HepG2 (cell line): ENCODE measurements around the gene B3GNT9. TPM values are rescaled to one million over a fixed set of nuclear protein-coding genes. Genes with fewer than 3 reads are reported as not detected.

Experiments
- CCDC6 ChIP-seq: sonication (generic); formaldehyde crosslinking; IDR thresholded peaks from 2 replicates; pipeline ENCODE4 v1.8.1; 2022; ENCODE audit warnings: mild to moderate bottlenecking, missing genetic modification reagents, moderate library complexity
- EED ChIP-seq: sonication (generic); formaldehyde crosslinking; IDR thresholded peaks from 2 replicates; pipeline ENCODE4 v1.5.0; 2020; ENCODE audit warnings: mild to moderate bottlenecking, missing genetic modification reagents
- GATA4 ChIP-seq: sonication (generic); IDR thresholded peaks from 2 replicates; pipeline ENCODE4 v1.6.1; 2016; ENCODE audit warnings: antibody characterized with exemption, low read depth, borderline replicate concordance
- KAT7 ChIP-seq: IDR thresholded peaks from 2 replicates; pipeline ENCODE4 v1.6.1; 2018; ENCODE audit warnings: borderline replicate concordance, missing compliant biosample characterization
- MTF2 ChIP-seq: sonication (generic); formaldehyde crosslinking; IDR thresholded peaks from 2 replicates; pipeline ENCODE4 v1.5.0; 2020; ENCODE audit warnings: missing genetic modification reagents, borderline replicate concordance
- PHF20 ChIP-seq: sonication (generic); formaldehyde crosslinking; IDR thresholded peaks from 2 replicates; pipeline ENCODE4 v1.5.0; 2020; ENCODE audit warnings: mild to moderate bottlenecking, missing genetic modification reagents
- SCMH1 ChIP-seq: sonication (generic); formaldehyde crosslinking; IDR thresholded peaks from 2 replicates; pipeline ENCODE4 v1.9.0; 2021; ENCODE audit warnings: missing genetic modification reagents, mild to moderate bottlenecking, borderline replicate concordance
- SUZ12 ChIP-seq: fragments of 150-350 bp; IDR thresholded peaks from 2 replicates; pipeline ENCODE4 v1.6.1; 2014; ENCODE audit warnings: low read depth, low read length
- ZEB1 ChIP-seq: IDR thresholded peaks from 2 replicates; pipeline ENCODE4 v1.6.1; 2012; ENCODE audit warnings: mild to moderate bottlenecking, low read depth, inconsistent platforms; ENCODE audit not compliant: insufficient replicate concordance
- ZNF567 ChIP-seq: sonication (generic); formaldehyde crosslinking; IDR thresholded peaks from 2 replicates; pipeline ENCODE4 v1.8.1; 2023; ENCODE audit warnings: mild to moderate bottlenecking, missing genetic modification reagents, borderline replicate concordance
- polyA plus RNA-seq, 8 experiments: library from polyadenylated mRNA; depleted of rRNA in 3 of 8; stranded (reverse) in 7 of 8; unstranded in 1 of 8; fragments of >200 nt; fragmentation: Illumina TruSeq in 4 of 8; extraction: Trizol in 4 of 8; gene quantifications; 2 replicates each; pipeline versions ENCODE4 v1.2.1 to v1.2.3, GENCODE V29; 2011 to 2016; ENCODE audit warnings: low read depth in 4 of 8, missing spikeins in 1 of 8, mixed read lengths in 1 of 8; ENCODE audit not compliant: insufficient read depth in 1 of 8
- total RNA-seq, 5 experiments: library from RNA; depleted of rRNA; stranded (reverse); fragments of >200 nt; fragmentation: Illumina TruSeq; extraction: Trizol; gene quantifications; 2 replicates each; pipeline ENCODE4 v1.2.3, GENCODE V29; 2016; ENCODE audit warnings: low read depth in 1 of 5
- TF ChIP-seq, protein P1 (sequence below): sonication (generic); formaldehyde crosslinking; IDR thresholded peaks from 2 replicates; pipeline ENCODE4 v1.5.1; 2020; ENCODE audit warnings: mild to moderate bottlenecking, missing genetic modification reagents, moderate library complexity
- TF ChIP-seq, protein P2 (sequence below): sonication (generic); formaldehyde crosslinking; IDR thresholded peaks from 2 replicates; pipeline ENCODE4 v1.5.0; 2020; ENCODE audit warnings: missing genetic modification reagents
- TF ChIP-seq, protein P3 (sequence below): IDR thresholded peaks from 2 replicates; pipeline ENCODE4 v1.6.1; 2016; ENCODE audit warnings: mild to moderate bottlenecking, missing biosample characterization, missing genetic modification reagents
- TF ChIP-seq, protein P4 (sequence below): sonication (generic); formaldehyde crosslinking; IDR thresholded peaks from 2 replicates; pipeline ENCODE4 v1.8.1; 2022; ENCODE audit warnings: low read depth, mild to moderate bottlenecking, missing genetic modification reagents
- TF ChIP-seq, protein P5 (sequence below): sonication (generic); formaldehyde crosslinking; IDR thresholded peaks from 2 replicates; pipeline ENCODE4 v1.4.0; 2020; ENCODE audit warnings: missing genetic modification reagents, borderline replicate concordance

Gene B3GNT9
- total and polyA plus RNA-seq, 2 of the 13 experiments (the other 11 are each of a cell fraction or from before 2014, with no cell fraction given): 1.5 to 3.1 TPM

DNA sequence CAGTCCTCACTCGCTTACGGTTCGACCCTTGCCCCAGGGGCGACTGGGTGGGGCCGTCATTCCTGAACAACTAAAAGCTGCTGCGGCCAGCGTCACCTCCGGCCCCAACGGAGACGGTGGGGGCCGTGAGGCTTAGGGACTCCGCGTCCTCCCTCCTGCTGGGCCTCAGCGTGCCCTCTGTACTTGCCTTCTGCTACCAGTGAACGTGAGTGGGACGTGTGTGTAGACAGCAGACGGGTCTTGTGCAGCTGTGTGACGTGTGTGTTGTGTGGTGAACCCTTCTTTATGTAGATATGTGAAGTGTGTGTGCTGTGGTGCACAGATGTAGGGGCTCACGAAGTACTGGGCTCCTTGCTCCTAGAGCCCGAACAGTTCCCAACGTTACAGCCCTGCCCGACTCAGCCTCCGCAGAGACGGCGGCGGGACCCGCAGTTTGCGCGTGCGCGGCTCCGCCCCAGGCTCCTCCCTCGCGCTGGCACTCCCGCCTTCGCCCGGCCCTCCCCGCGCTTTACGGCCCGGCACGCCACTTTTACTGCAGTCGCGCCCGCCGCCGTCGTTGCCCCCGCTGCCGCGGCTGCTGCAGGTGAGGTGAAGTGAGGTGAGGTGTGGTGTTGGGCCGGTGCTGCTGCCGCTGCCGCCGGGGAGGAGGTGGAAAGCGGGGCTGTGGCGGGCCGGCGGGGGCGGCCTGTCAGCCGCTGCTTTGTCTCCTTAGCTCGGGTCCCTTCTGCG is 41.2 kb downstream of the B3GNT9 start, which contains the start of gene PHAF1 (continued):
- TF ChIP-seq, protein P1, sequence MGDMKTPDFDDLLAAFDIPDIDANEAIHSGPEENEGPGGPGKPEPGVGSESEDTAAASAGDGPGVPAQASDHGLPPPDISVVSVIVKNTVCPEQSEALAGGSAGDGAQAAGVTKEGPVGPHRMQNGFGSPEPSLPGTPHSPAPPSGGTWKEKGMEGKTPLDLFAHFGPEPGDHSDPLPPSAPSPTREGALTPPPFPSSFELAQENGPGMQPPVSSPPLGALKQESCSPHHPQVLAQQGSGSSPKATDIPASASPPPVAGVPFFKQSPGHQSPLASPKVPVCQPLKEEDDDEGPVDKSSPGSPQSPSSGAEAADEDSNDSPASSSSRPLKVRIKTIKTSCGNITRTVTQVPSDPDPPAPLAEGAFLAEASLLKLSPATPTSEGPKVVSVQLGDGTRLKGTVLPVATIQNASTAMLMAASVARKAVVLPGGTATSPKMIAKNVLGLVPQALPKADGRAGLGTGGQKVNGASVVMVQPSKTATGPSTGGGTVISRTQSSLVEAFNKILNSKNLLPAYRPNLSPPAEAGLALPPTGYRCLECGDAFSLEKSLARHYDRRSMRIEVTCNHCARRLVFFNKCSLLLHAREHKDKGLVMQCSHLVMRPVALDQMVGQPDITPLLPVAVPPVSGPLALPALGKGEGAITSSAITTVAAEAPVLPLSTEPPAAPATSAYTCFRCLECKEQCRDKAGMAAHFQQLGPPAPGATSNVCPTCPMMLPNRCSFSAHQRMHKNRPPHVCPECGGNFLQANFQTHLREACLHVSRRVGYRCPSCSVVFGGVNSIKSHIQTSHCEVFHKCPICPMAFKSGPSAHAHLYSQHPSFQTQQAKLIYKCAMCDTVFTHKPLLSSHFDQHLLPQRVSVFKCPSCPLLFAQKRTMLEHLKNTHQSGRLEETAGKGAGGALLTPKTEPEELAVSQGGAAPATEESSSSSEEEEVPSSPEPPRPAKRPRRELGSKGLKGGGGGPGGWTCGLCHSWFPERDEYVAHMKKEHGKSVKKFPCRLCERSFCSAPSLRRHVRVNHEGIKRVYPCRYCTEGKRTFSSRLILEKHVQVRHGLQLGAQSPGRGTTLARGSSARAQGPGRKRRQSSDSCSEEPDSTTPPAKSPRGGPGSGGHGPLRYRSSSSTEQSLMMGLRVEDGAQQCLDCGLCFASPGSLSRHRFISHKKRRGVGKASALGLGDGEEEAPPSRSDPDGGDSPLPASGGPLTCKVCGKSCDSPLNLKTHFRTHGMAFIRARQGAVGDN (CRISPR knock-in tag): peak; percentile 99
- TF ChIP-seq PHF20 (peak; percentile 88), EED (peak; percentile 64), CCDC6 (CRISPR knock-in tag) (no peak), ZNF567 (CRISPR knock-in tag) (peak; percentile 52), KAT7 (CRISPR knock-in tag) (peak; percentile 95; the same call in 1 of the 2 replicates), MTF2 (CRISPR knock-in tag) (peak; percentile 74; the same call in 1 of the 2 replicates), GATA4 (peak; percentile 67; the same call in 1 of the 2 replicates), SCMH1 (CRISPR knock-in tag) (no peak), SUZ12 (no peak), ZEB1 (peak; percentile 83)
- TF ChIP-seq, protein P2, sequence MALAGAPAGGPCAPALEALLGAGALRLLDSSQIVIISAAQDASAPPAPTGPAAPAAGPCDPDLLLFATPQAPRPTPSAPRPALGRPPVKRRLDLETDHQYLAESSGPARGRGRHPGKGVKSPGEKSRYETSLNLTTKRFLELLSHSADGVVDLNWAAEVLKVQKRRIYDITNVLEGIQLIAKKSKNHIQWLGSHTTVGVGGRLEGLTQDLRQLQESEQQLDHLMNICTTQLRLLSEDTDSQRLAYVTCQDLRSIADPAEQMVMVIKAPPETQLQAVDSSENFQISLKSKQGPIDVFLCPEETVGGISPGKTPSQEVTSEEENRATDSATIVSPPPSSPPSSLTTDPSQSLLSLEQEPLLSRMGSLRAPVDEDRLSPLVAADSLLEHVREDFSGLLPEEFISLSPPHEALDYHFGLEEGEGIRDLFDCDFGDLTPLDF (CRISPR knock-in tag): peak; percentile 87; the same call in 1 of the 2 replicates
- TF ChIP-seq, protein P3, sequence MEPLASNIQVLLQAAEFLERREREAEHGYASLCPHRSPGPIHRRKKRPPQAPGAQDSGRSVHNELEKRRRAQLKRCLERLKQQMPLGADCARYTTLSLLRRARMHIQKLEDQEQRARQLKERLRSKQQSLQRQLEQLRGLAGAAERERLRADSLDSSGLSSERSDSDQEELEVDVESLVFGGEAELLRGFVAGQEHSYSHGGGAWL (CRISPR knock-in tag): peak; percentile 96
- TF ChIP-seq, protein P4, sequence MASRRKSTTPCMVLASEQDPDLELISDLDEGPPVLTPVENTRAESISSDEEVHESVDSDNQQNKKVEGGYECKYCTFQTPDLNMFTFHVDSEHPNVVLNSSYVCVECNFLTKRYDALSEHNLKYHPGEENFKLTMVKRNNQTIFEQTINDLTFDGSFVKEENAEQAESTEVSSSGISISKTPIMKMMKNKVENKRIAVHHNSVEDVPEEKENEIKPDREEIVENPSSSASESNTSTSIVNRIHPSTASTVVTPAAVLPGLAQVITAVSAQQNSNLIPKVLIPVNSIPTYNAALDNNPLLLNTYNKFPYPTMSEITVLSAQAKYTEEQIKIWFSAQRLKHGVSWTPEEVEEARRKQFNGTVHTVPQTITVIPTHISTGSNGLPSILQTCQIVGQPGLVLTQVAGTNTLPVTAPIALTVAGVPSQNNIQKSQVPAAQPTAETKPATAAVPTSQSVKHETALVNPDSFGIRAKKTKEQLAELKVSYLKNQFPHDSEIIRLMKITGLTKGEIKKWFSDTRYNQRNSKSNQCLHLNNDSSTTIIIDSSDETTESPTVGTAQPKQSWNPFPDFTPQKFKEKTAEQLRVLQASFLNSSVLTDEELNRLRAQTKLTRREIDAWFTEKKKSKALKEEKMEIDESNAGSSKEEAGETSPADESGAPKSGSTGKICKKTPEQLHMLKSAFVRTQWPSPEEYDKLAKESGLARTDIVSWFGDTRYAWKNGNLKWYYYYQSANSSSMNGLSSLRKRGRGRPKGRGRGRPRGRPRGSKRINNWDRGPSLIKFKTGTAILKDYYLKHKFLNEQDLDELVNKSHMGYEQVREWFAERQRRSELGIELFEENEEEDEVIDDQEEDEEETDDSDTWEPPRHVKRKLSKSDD (CRISPR knock-in tag): peak; percentile 88
- TF ChIP-seq, protein P5, sequence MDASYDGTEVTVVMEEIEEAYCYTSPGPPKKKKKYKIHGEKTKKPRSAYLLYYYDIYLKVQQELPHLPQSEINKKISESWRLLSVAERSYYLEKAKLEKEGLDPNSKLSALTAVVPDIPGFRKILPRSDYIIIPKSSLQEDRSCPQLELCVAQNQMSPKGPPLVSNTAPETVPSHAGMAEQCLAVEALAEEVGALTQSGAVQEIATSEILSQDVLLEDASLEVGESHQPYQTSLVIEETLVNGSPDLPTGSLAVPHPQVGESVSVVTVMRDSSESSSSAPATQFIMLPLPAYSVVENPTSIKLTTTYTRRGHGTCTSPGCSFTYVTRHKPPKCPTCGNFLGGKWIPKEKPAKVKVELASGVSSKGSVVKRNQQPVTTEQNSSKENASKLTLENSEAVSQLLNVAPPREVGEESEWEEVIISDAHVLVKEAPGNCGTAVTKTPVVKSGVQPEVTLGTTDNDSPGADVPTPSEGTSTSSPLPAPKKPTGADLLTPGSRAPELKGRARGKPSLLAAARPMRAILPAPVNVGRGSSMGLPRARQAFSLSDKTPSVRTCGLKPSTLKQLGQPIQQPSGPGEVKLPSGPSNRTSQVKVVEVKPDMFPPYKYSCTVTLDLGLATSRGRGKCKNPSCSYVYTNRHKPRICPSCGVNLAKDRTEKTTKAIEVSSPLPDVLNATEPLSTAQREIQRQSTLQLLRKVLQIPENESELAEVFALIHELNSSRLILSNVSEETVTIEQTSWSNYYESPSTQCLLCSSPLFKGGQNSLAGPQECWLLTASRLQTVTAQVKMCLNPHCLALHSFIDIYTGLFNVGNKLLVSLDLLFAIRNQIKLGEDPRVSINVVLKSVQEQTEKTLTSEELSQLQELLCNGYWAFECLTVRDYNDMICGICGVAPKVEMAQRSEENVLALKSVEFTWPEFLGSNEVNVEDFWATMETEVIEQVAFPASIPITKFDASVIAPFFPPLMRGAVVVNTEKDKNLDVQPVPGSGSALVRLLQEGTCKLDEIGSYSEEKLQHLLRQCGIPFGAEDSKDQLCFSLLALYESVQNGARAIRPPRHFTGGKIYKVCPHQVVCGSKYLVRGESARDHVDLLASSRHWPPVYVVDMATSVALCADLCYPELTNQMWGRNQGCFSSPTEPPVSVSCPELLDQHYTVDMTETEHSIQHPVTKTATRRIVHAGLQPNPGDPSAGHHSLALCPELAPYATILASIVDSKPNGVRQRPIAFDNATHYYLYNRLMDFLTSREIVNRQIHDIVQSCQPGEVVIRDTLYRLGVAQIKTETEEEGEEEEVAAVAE (CRISPR knock-in tag): peak; percentile 47; the same call in 1 of the 2 replicates
